ENCODE data around the gene MEGF9. TPM values are rescaled to one million over a fixed set of nuclear protein-coding genes. Genes with fewer than 3 reads are reported as not detected.

The MEGF9 gene
- total and polyA plus RNA-seq, 4 donors: 15.5 to 27.4 (median 19.3) TPM

- Histone ChIP-seq H3K4me3 (ENCODE audit: low read depth in 1 of 3, low read length in 3 of 3) (no peak overlapping the region), H3K9ac (ENCODE audit: low read depth in 1 of 2, low read length in 2 of 2) (no peak overlapping the region), H3K36me3 (ENCODE audit: control insufficient read depth in 4 of 4, insufficient read depth in 3 of 4, low read depth in 1 of 4, low read length in 3 of 4) (no peaks in the 10 kb centered on the region), H3K9me3 (ENCODE audit: control insufficient read depth in 4 of 4, low read length in 3 of 4) (no peaks in the 10 kb centered on the region), H3K27ac (ENCODE audit: low read depth in 1 of 2, low read length in 2 of 2) (no peak overlapping the region), H3K4me1 (ENCODE audit: control insufficient read depth in 4 of 4, insufficient read depth in 4 of 4, low read length in 3 of 4) (peaks cover 3 to 19% (median 10%) of the 10 kb centered on the region in 4 donors), H3K27me3 (ENCODE audit: control insufficient read depth in 4 of 4, insufficient read depth in 4 of 4, low read length in 3 of 4) (no peaks in the 10 kb centered on the region)
- no peak for DNase-seq (ENCODE audit: low spot score)
- TF ChIP-seq YY1 (IDR thresholded peaks at IDR 0.05): no peak
- no peak for TF ChIP-seq NR2F2 (IDR thresholded peaks at IDR 0.05)
- TF ChIP-seq RXRA (IDR thresholded peaks at IDR 0.05): no peak
Observed at GRCh38 chr9:120740132-120740531, 25.9 kb upstream of the MEGF9 start.

- Histone ChIP-seq H3K4me1 (ENCODE audit: control insufficient read depth in 4 of 4, insufficient read depth in 4 of 4, low read length in 3 of 4) (peaks cover 9 to 33% (median 25%) of the 10 kb centered on the region in 4 donors), H3K9ac (ENCODE audit: low read depth in 1 of 2, low read length in 2 of 2) (no peak overlapping the region), H3K36me3 (ENCODE audit: control insufficient read depth in 4 of 4, insufficient read depth in 3 of 4, low read depth in 1 of 4, low read length in 3 of 4) (no peaks in the 10 kb centered on the region), H3K4me3 (ENCODE audit: low read depth in 1 of 3, low read length in 3 of 3) (no peak overlapping the region), H3K27ac (ENCODE audit: low read depth in 1 of 2, low read length in 2 of 2) (peak overlapping the region in 1 of 2 donors; percentile 43), H3K9me3 (ENCODE audit: control insufficient read depth in 4 of 4, low read length in 3 of 4) (no peaks in the 10 kb centered on the region), H3K27me3 (ENCODE audit: control insufficient read depth in 4 of 4, insufficient read depth in 4 of 4, low read length in 3 of 4) (no peaks in the 10 kb centered on the region)
- DNase-seq (ENCODE audit: low spot score): no peak
- TF ChIP-seq HNF4G (IDR thresholded peaks at IDR 0.05) (no peak), YY1 (IDR thresholded peaks at IDR 0.05) (no peak), RAD21 (IDR thresholded peaks at IDR 0.05) (no peak), NR2F2 (IDR thresholded peaks at IDR 0.05) (no peak), CTCF (IDR thresholded peaks at IDR 0.05; ENCODE audit: low read depth, low read length, missing input control) (no peak), FOXA1 (IDR thresholded peaks at IDR 0.05) (no peak), JUND (IDR thresholded peaks at IDR 0.05) (no peak), REST (IDR thresholded peaks at IDR 0.05) (no peak), TAF1 (conservative IDR thresholded peaks at IDR 0.05) (no peak), ATF3 (IDR thresholded peaks at IDR 0.05) (no peak), FOXA2 (IDR thresholded peaks at IDR 0.05) (no peak)
- WGBS: 95% methylated on average over 5 of the region's 5 CpGs
Observed at GRCh38 chr9:120737416-120738165, 23.3 kb upstream of the MEGF9 start.

- no peaks in the 10 kb centered on the region for H3K9me3 ChIP-seq (ENCODE audit: control insufficient read depth in 4 of 4, low read length in 3 of 4)
- H3K27me3 ChIP-seq (ENCODE audit: control insufficient read depth in 4 of 4, insufficient read depth in 4 of 4, low read length in 3 of 4): no peaks in the 10 kb centered on the region
- no peaks in the 10 kb centered on the region for H3K36me3 ChIP-seq (ENCODE audit: control insufficient read depth in 4 of 4, insufficient read depth in 3 of 4, low read depth in 1 of 4, low read length in 3 of 4)
- no peak overlapping the region for H3K9ac ChIP-seq (ENCODE audit: low read depth in 1 of 2, low read length in 2 of 2)
- H3K4me1 ChIP-seq (ENCODE audit: control insufficient read depth in 4 of 4, insufficient read depth in 4 of 4, low read length in 3 of 4): peaks cover 11 to 36% (median 27%) of the 10 kb centered on the region in 4 donors
- 91% methylated on average over 2 of the region's 2 CpGs for WGBS
- H3K27ac ChIP-seq (ENCODE audit: low read depth in 1 of 2, low read length in 2 of 2): no peak overlapping the region
- DNase-seq (ENCODE audit: low spot score): no peak
- TF ChIP-seq HNF4A (conservative IDR thresholded peaks at IDR 0.05) (peak; percentile 27 to 32), HNF4G (IDR thresholded peaks at IDR 0.05) (no peak)
- H3K4me3 ChIP-seq (ENCODE audit: low read depth in 1 of 3, low read length in 3 of 3): no peak overlapping the region
Observed at GRCh38 chr9:120736881-120737280, 22.6 kb upstream of the MEGF9 start.
